Measurements from ENCODE around the gene MAST4.
A peak's percentile ranks its signal among the peaks of the same experiment; 100 is the strongest.

Gene MAST4

GRCh38 chr5:67073045-67073680 is 477.0 kb downstream of the MAST4 start:
- DNase-seq (ENCODE audit: low read depth in 2 of 2): no peak
- no peak for TF ChIP-seq CTCF (IDR thresholded peaks at IDR 0.05; ENCODE audit: low read depth, low read length)
- H3K4me3 ChIP-seq (replicated peaks in 1 of 2; ENCODE audit: low read depth in 2 of 2, low read length in 2 of 2): no peak overlapping the region

GRCh38 chr5:67077296-67077695 is 481.1 kb downstream of the MAST4 start:
- no peak overlapping the region for H3K4me3 ChIP-seq (replicated peaks in 1 of 2; ENCODE audit: low read depth in 2 of 2, low read length in 2 of 2)
- no peak for TF ChIP-seq CTCF (IDR thresholded peaks at IDR 0.05; ENCODE audit: low read depth, low read length)
- no peak for DNase-seq (ENCODE audit: low read depth in 2 of 2)

GRCh38 chr5:67081261-67081660 is 485.1 kb downstream of the MAST4 start:
- TF ChIP-seq CTCF (IDR thresholded peaks at IDR 0.05; ENCODE audit: low read depth, low read length): no peak
- no peak overlapping the region for H3K4me3 ChIP-seq (replicated peaks in 1 of 2; ENCODE audit: low read depth in 2 of 2, low read length in 2 of 2)
- no peak for DNase-seq (ENCODE audit: low read depth in 2 of 2)

- no peak overlapping the region for H3K4me3 ChIP-seq (replicated peaks in 1 of 2; ENCODE audit: low read depth in 2 of 2, low read length in 2 of 2)
- no peak for TF ChIP-seq CTCF (IDR thresholded peaks at IDR 0.05; ENCODE audit: low read depth, low read length)
- peak in 1 of 2 donors; percentile 35 for DNase-seq (ENCODE audit: low read depth in 2 of 2)
Observed at GRCh38 chr5:67082941-67083340, 486.7 kb downstream of the MAST4 start.

GRCh38 chr5:67085616-67086015 is 489.4 kb downstream of the MAST4 start:
- TF ChIP-seq CTCF (IDR thresholded peaks at IDR 0.05; ENCODE audit: low read depth, low read length): no peak
- no peak for DNase-seq (ENCODE audit: low read depth in 2 of 2)
- no peak overlapping the region for H3K4me3 ChIP-seq (replicated peaks in 1 of 2; ENCODE audit: low read depth in 2 of 2, low read length in 2 of 2)

GRCh38 chr5:67089200-67089725 is 493.1 kb downstream of the MAST4 start:
- peak; percentile 13 to 52 for DNase-seq (ENCODE audit: low read depth in 2 of 2)
- no peak for TF ChIP-seq CTCF (IDR thresholded peaks at IDR 0.05; ENCODE audit: low read depth, low read length)
- no peak overlapping the region for H3K4me3 ChIP-seq (replicated peaks in 1 of 2; ENCODE audit: low read depth in 2 of 2, low read length in 2 of 2)

- no peak for DNase-seq (ENCODE audit: low read depth in 2 of 2)
- no peak for TF ChIP-seq CTCF (IDR thresholded peaks at IDR 0.05; ENCODE audit: low read depth, low read length)
- H3K4me3 ChIP-seq (replicated peaks in 1 of 2; ENCODE audit: low read depth in 2 of 2, low read length in 2 of 2): no peak overlapping the region
Observed at GRCh38 chr5:67090040-67090439, 493.8 kb downstream of the MAST4 start.
